ENCODE measurements around the gene GAB3.
A peak's percentile ranks its signal among the peaks of the same experiment; 100 is the strongest.

GAB3 gene

GRCh38 chrX:154750301-154751202, at the start of gene GAB3:
GAB3 (minus strand) TSS chrX:154751077; CDS start chrX:154751025, 52 bp downstream.
- peak; percentile 59 for DNase-seq

GRCh38 chrX:154799556-154800348, 48.9 kb upstream of the GAB3 start:
- DNase-seq, result no peak

GRCh38 chrX:154797006-154797405, 46.1 kb upstream of the GAB3 start:
- no peak for DNase-seq

GRCh38 chrX:154795016-154795415, 44.1 kb upstream of the GAB3 start:
- no peak for DNase-seq

GRCh38 chrX:154793084-154793795, 42.4 kb upstream of the GAB3 start:
- DNase-seq, result no peak

- DNase-seq, result no peak
Observed at GRCh38 chrX:154791939-154792338, 41.1 kb upstream of the GAB3 start.

- DNase-seq, result no peak
Observed at GRCh38 chrX:154791467-154791866, 40.6 kb upstream of the GAB3 start.

GRCh38 chrX:154785716-154786115, 34.8 kb upstream of the GAB3 start:
- no peak for DNase-seq

- DNase-seq, result no peak
Observed at GRCh38 chrX:154784149-154784995, 33.5 kb upstream of the GAB3 start.

GRCh38 chrX:154780968-154781367, 30.1 kb upstream of the GAB3 start:
- no peak for DNase-seq

GRCh38 chrX:154779261-154779660, 28.4 kb upstream of the GAB3 start:
- no peak for DNase-seq

GRCh38 chrX:154776753-154777152, 25.9 kb upstream of the GAB3 start:
- DNase-seq, result no peak

- DNase-seq, result peak; percentile 9
Observed at GRCh38 chrX:154775419-154776349, 24.8 kb upstream of the GAB3 start.

GRCh38 chrX:154774622-154775021, 23.7 kb upstream of the GAB3 start:
- no peak for DNase-seq

- peak; percentile 97 for DNase-seq
Observed at GRCh38 chrX:154762537-154763296, 11.8 kb upstream of the GAB3 start, which contains the start of gene DKC1. DKC1 (plus strand) TSS chrX:154762864; CDS start chrX:154762966, 102 bp downstream.

- peak; percentile 49 for DNase-seq
Observed at GRCh38 chrX:154761977-154762536, 11.2 kb upstream of the GAB3 start.

- no peak for DNase-seq
Observed at GRCh38 chrX:154758696-154759095, 7.8 kb upstream of the GAB3 start.

GRCh38 chrX:154751669-154752271, 893 bp upstream of the GAB3 start:
- no peak for DNase-seq

GRCh38 chrX:154751203-154751668, 359 bp upstream of the GAB3 start:
- DNase-seq, result peak; percentile 53

Measured in CD4-positive, alpha-beta T cell treated with Interleukin-6 for 4 hours (primary cell).